ENCODE data around the gene SIPA1L3.
"Not testable (repeated sequence)": the region's sequence is repeated elsewhere in the genome, so short reads cannot be mapped to it uniquely, and the experiment has no call there.

- TF ChIP-seq CTCF, POLR2A (IDR thresholded peaks at IDR 0.05): not testable (repeated sequence)
Measured at GRCh38 chr19:38230506-38231133, 323.6 kb downstream of the SIPA1L3 start.

Data from adrenal gland (tissue), 5 donors.